SK-N-SH (cell line): ENCODE measurements around the gene SPTBN1. TPM values are rescaled to one million over a fixed set of nuclear protein-coding genes. Genes with fewer than 3 reads are reported as not detected.

Experiments used
- CTCF ChIA-PET: fragments of 300-600, 350-600 bp; formaldehyde crosslinking; extraction: SDS; loops from one replicate; lab custom pipeline; 2021; lab: Yijun Ruan, JAX
- POLR2A ChIA-PET: fragments of 350-600 bp; sonication (Branson Sonifier 250); formaldehyde crosslinking; extraction: SDS; loops from one replicate; lab custom pipeline; 2020; ENCODE audit warnings: antibody characterized with exemption, inconsistent platforms; lab: Yijun Ruan, JAX
- DNase-seq: peaks from one replicate; pipeline ENCODE4 v3.0.0; 2012
- H2AFZ ChIP-seq: fragments of 200-600 bp; sonication (generic); 2 replicates; pipeline ENCODE4 v1.8.1; 2016; ENCODE audit warnings: antibody characterized with exemption, mild to moderate bottlenecking, low read depth
- H3F3A ChIP-seq: fragments of 200-600 bp; sonication (generic); replicated peaks from 2 replicates; pipeline ENCODE3; 2016; ENCODE audit warnings: antibody characterized with exemption, mild to moderate bottlenecking; ENCODE audit not compliant: insufficient read depth
- H3K27ac ChIP-seq, 2 experiments: fragments of 200-500 bp in 1 of 2; fragments of 200-600 bp in 1 of 2; sonication (Bioruptor generic) in 1 of 2; sonication (generic), shearing (Covaris generic) in 1 of 2; 2 replicates each; pipeline versions ENCODE4 v1.5.1 to v1.6.1; 2014 to 2016; ENCODE audit warnings: low read depth in 2 of 2, inconsistent platforms in 1 of 2, low read length in 1 of 2, mild to moderate bottlenecking in 1 of 2, mixed read lengths in 1 of 2
- H3K27me3 ChIP-seq: fragments of 200-600 bp; sonication (generic), shearing (Covaris generic); 2 replicates; pipeline ENCODE4 v1.6.1; 2016; ENCODE audit warnings: mixed run types; ENCODE audit not compliant: insufficient read depth
- H3K36me3 ChIP-seq, 2 experiments: fragments of 200-500 bp in 1 of 2; fragments of 200-600 bp in 1 of 2; sonication (Bioruptor generic) in 1 of 2; sonication (generic) in 1 of 2; replicated peaks in 1 of 2; 2 replicates each; pipeline versions ENCODE3 to v1.5.1; 2014 to 2016; ENCODE audit warnings: low read length in 1 of 2, mild to moderate bottlenecking in 1 of 2; ENCODE audit not compliant: insufficient read depth in 2 of 2, control insufficient read depth in 1 of 2
- H3K4me1 ChIP-seq, 2 experiments: fragments of 200-500 bp in 1 of 2; fragments of 200-600 bp in 1 of 2; sonication (Bioruptor generic) in 1 of 2; sonication (generic), shearing (Covaris generic) in 1 of 2; 2 replicates each; pipeline versions ENCODE4 v1.5.1 to v1.6.1; 2014 to 2016; ENCODE audit warnings: low read depth in 1 of 2, low read length in 1 of 2, mixed run types in 1 of 2; ENCODE audit not compliant: insufficient read depth in 2 of 2, control insufficient read depth in 1 of 2
- H3K4me2 ChIP-seq: fragments of 200-600 bp; sonication (generic), shearing (Covaris generic); 2 replicates; pipeline ENCODE4 v1.6.1; 2017; ENCODE audit warnings: mixed run types
- H3K4me3 ChIP-seq, 2 experiments: fragments of 200-500 bp in 1 of 2; fragments of 200-600 bp in 1 of 2; sonication (Bioruptor generic) in 1 of 2; sonication (generic), shearing (Covaris generic) in 1 of 2; 2 replicates each; pipeline versions ENCODE4 v1.5.1 to v1.8.1; 2014 to 2016; ENCODE audit warnings: low read depth in 2 of 2, inconsistent platforms in 1 of 2, low read length in 1 of 2, mild to moderate bottlenecking in 1 of 2, mixed read lengths in 1 of 2, moderate library complexity in 1 of 2
- H3K79me2 ChIP-seq: fragments of 200-600 bp; sonication (generic); 2 replicates; pipeline ENCODE4 v1.8.1; 2017; ENCODE audit warnings: mild to moderate bottlenecking; ENCODE audit not compliant: insufficient read depth
- H3K9ac ChIP-seq: fragments of 200-600 bp; sonication (generic); 2 replicates; pipeline ENCODE4 v1.6.1; 2017; ENCODE audit warnings: mixed run types
- H3K9me2 ChIP-seq: fragments of 200-600 bp; sonication (generic); 2 replicates; pipeline ENCODE4 v1.6.1; 2017; ENCODE audit warnings: mixed run types
- H3K9me3 ChIP-seq: fragments of 200-600 bp; sonication (generic); 2 replicates; pipeline ENCODE4 v1.6.1; 2017; ENCODE audit warnings: mixed run types, mild to moderate bottlenecking, moderate library complexity
- H4K20me1 ChIP-seq: fragments of 200-600 bp; sonication (generic); 2 replicates; pipeline ENCODE4 v1.6.1; 2017; ENCODE audit warnings: mild to moderate bottlenecking, mixed run types; ENCODE audit not compliant: insufficient read depth
- ELF1 ChIP-seq: IDR thresholded peaks from 2 replicates; pipeline ENCODE4 v1.4.0; 2012
- FOXM1 ChIP-seq: IDR thresholded peaks from 2 replicates; pipeline ENCODE4 v1.4.0; 2012; ENCODE audit warnings: low read depth, mild to moderate bottlenecking
- GABPA ChIP-seq: IDR thresholded peaks from 2 replicates; pipeline ENCODE4 v1.4.0; 2012; ENCODE audit warnings: low read depth, mild to moderate bottlenecking
- MXI1 ChIP-seq: IDR thresholded peaks from 2 replicates; pipeline ENCODE4 v1.6.1; 2012; ENCODE audit warnings: mild to moderate bottlenecking, low read depth, low read length, improper control_type of control experiment
- NFIC ChIP-seq: IDR thresholded peaks from 2 replicates; pipeline ENCODE4 v1.4.0; 2012; ENCODE audit warnings: borderline replicate concordance
- NRF1 ChIP-seq: IDR thresholded peaks from 2 replicates; pipeline ENCODE4 v1.6.1; 2012; ENCODE audit warnings: low read depth, mild to moderate bottlenecking, low read length
- RAD21 ChIP-seq: IDR thresholded peaks from 2 replicates; pipeline ENCODE4 v1.6.1; 2012; ENCODE audit warnings: mild to moderate bottlenecking, low read length
- REST ChIP-seq: IDR thresholded peaks from 2 replicates; pipeline ENCODE4 v1.6.1; 2012; ENCODE audit warnings: mild to moderate bottlenecking, low read depth, low read length, moderate library complexity
- RFX5 ChIP-seq: IDR thresholded peaks from 2 replicates; pipeline ENCODE4 v1.6.1; 2012; ENCODE audit warnings: mild to moderate bottlenecking, improper control_type of control experiment, low read length
- TCF12 ChIP-seq: IDR thresholded peaks from 2 replicates; pipeline ENCODE4 v1.4.0; 2012
- ZBTB33 ChIP-seq: IDR thresholded peaks from 2 replicates; pipeline ENCODE4 v1.4.0; 2012; ENCODE audit warnings: low read depth, borderline replicate concordance
- WGBS: methylation state at CpG from one replicate; pipeline ENCODE4 v1.1.6; 2017; ENCODE audit warnings: low lambda C conversion rate; 5-methylcytosine and 5-hydroxymethylcytosine counted together
- polyA plus RNA-seq, 3 experiments: library from polyadenylated mRNA; depleted of rRNA; stranded (reverse); fragments of >200 nt; gene quantifications; 2 replicates each; pipeline ENCODE4 v1.2.3, GENCODE V29; 2012
- TF ChIP-seq, protein P1 (sequence below): IDR thresholded peaks from 2 replicates; pipeline ENCODE4; 2012
- TF ChIP-seq, protein P2 (sequence below): fragments of 200-600 bp; sonication (generic); IDR thresholded peaks from 2 replicates; pipeline ENCODE4 v1.6.1; 2017; ENCODE audit warnings: antibody characterized with exemption, mild to moderate bottlenecking, moderate library complexity

The SPTBN1 gene
- polyA plus RNA-seq, 1 of the 3 experiments (the other 2 are of a cell fraction) = 29.1 TPM

DNA sequence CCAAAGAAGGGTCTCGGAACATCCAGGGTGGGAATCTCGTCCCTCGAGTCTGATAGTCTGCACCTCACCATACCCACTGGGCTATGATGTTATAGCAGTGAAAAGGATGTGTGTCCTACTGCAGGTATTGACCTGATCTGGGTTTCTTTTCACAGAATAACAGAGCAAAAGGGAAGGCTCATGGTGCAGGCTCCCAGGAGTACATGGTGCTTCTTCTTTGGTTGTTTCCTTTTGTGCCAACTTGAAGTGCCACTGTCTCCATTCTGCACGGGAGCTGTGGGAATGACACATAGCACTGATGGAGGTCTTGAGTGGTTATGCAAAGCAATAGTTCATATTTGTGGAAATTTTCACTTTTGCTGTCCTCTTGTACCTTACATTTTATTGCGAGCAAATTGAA, 195.2 kb downstream of the SPTBN1 start:
- Histone ChIP-seq H3K27ac (no peak overlapping the region), H3K9ac (no peak overlapping the region), H3K4me3 (no peak overlapping the region), H3K79me2 (peaks cover 7% of the 10 kb centered on the region), H2AFZ (no peak overlapping the region), H3K9me3 (no peaks in the 10 kb centered on the region), H4K20me1 (peaks cover 5% of the 10 kb centered on the region; the same call in 1 of the 2 replicates), H3F3A (peaks cover 3% of the 10 kb centered on the region), H3K4me1 (no peaks in the 10 kb centered on the region; a peak in 2 of 4 replicates), H3K27me3 (no peaks in the 10 kb centered on the region), H3K4me2 (no peak overlapping the region), H3K36me3 (peaks cover 96 to 100% of the 10 kb centered on the region in 2 experiments), H3K9me2 (no peaks in the 10 kb centered on the region)
- no peak for DNase-seq
- ChIA-PET CTCF (interaction anchor here (0.7 to 1.2 kb wide), 3 partner anchors 182 to 445 kb away, joined by 3 read pairs; a partner anchor contains a TSS), POLR2A (no interaction called here)
- no peak for TF ChIP-seq ZBTB33
- 91% methylated on average over 5 of the region's 5 CpGs for WGBS

GRCh38 chr2:54652540-54652939, 196.4 kb downstream of the SPTBN1 start:
- ChIA-PET POLR2A (no interaction called here), CTCF (interaction anchor here (0.9 to 1.3 kb wide), 3 partner anchors 13 to 187 kb away, joined by 3 read pairs; no protein-coding TSS in a partner anchor)
- Histone ChIP-seq H2AFZ (no peak overlapping the region), H4K20me1 (peaks cover 5% of the 10 kb centered on the region; the same call in 1 of the 2 replicates), H3K4me2 (no peak overlapping the region), H3K27me3 (no peaks in the 10 kb centered on the region), H3K4me1 (no peaks in the 10 kb centered on the region; a peak in 1 of 4 replicates), H3K9me2 (no peaks in the 10 kb centered on the region), H3K9me3 (no peaks in the 10 kb centered on the region), H3F3A (peaks cover 3% of the 10 kb centered on the region), H3K36me3 (peaks cover 95 to 98% of the 10 kb centered on the region in 2 experiments), H3K79me2 (peaks cover 7% of the 10 kb centered on the region), H3K27ac (no peak overlapping the region), H3K4me3 (no peak overlapping the region), H3K9ac (no peak overlapping the region)
- TF ChIP-seq, protein P1, sequence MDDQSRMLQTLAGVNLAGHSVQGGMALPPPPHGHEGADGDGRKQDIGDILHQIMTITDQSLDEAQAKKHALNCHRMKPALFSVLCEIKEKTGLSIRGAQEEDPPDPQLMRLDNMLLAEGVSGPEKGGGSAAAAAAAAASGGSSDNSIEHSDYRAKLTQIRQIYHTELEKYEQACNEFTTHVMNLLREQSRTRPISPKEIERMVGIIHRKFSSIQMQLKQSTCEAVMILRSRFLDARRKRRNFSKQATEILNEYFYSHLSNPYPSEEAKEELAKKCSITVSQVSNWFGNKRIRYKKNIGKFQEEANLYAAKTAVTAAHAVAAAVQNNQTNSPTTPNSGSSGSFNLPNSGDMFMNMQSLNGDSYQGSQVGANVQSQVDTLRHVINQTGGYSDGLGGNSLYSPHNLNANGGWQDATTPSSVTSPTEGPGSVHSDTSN = peak; percentile 50
- TF ChIP-seq ELF1 (0 out of 2 replicates have a peak, but pooled peaks have one; percentile 9), NFIC (peak; percentile 84), FOXM1 (no peak), RFX5 (no peak), TCF12 (0 out of 2 replicates have a peak, but pooled peaks have one; percentile 13)
- WGBS = 97% methylated on average over 1 of the region's 1 CpG
- no peak for DNase-seq

DNA sequence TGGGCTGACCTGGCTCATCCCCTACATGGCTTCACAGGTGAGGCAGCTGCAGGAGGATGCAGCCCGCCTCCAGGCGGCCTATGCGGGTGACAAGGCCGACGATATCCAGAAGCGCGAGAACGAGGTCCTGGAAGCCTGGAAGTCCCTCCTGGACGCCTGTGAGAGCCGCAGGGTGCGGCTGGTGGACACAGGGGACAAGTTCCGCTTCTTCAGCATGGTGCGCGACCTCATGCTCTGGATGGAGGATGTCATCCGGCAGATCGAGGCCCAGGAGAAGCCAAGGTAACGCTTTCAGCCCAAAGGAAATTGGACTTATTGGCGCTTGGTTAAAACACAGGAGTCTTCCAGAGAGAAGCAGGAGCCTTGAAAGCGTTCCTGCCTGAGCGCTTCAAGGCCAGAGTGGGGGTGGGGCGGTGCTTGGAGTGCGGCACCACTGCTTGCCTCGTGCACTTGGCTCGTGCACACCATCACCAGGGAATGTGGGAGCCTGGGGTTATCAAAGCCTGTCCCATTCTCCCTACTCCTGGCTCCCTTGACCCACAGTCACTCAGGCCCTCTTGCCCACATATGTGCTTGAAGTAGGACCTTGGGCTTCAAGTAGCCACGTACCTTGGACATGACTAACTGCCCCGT, 197.6 kb downstream of the SPTBN1 start:
- Histone ChIP-seq H3K27me3 (no peaks in the 10 kb centered on the region), H3K4me2 (no peak overlapping the region), H3K9me3 (no peaks in the 10 kb centered on the region), H3K36me3 (peaks cover 92 to 98% of the 10 kb centered on the region in 2 experiments), H3F3A (peaks cover 3% of the 10 kb centered on the region), H3K9ac (no peak overlapping the region), H3K4me3 (no peak overlapping the region), H4K20me1 (peaks cover 5% of the 10 kb centered on the region; the same call in 1 of the 2 replicates), H2AFZ (no peak overlapping the region), H3K79me2 (peaks cover 7% of the 10 kb centered on the region), H3K4me1 (peaks cover 0 to 5% of the 10 kb centered on the region in 2 experiments; a peak in 2 of 4 replicates), H3K27ac (no peak overlapping the region), H3K9me2 (no peaks in the 10 kb centered on the region)
- ChIA-PET CTCF (interaction anchor here (1.6 kb wide), 1 partner anchor 10 kb away, joined by 3 read pairs; no protein-coding TSS in a partner anchor), POLR2A (no interaction called here)
- 98% methylated on average over 11 of the region's 26 CpGs for WGBS
- DNase-seq = no peak
- TF ChIP-seq RAD21 = no peak
- no peak for TF ChIP-seq GABPA
- no peak for TF ChIP-seq MXI1
- TF ChIP-seq, protein P2, sequence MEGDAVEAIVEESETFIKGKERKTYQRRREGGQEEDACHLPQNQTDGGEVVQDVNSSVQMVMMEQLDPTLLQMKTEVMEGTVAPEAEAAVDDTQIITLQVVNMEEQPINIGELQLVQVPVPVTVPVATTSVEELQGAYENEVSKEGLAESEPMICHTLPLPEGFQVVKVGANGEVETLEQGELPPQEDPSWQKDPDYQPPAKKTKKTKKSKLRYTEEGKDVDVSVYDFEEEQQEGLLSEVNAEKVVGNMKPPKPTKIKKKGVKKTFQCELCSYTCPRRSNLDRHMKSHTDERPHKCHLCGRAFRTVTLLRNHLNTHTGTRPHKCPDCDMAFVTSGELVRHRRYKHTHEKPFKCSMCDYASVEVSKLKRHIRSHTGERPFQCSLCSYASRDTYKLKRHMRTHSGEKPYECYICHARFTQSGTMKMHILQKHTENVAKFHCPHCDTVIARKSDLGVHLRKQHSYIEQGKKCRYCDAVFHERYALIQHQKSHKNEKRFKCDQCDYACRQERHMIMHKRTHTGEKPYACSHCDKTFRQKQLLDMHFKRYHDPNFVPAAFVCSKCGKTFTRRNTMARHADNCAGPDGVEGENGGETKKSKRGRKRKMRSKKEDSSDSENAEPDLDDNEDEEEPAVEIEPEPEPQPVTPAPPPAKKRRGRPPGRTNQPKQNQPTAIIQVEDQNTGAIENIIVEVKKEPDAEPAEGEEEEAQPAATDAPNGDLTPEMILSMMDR = no peak
- TF ChIP-seq NRF1 = no peak
- no peak for TF ChIP-seq REST
